HL-60 (cell line): Measurements from ENCODE around the gene GCM1.

Experiments used
- CTCF ChIP-seq: IDR thresholded peaks from one replicate; pipeline ENCODE4 v1.5.1; 2011; ENCODE audit warnings: low read length, control low read depth, inconsistent platforms; ENCODE audit not compliant: insufficient read depth
- GABPA ChIP-seq: IDR thresholded peaks from 2 replicates; pipeline ENCODE4 v1.6.1; 2012; ENCODE audit warnings: low read depth
- POLR2AphosphoS5 ChIP-seq: IDR thresholded peaks from 2 replicates; pipeline ENCODE4 v1.6.1; 2012; ENCODE audit warnings: low read depth
- SPI1 ChIP-seq: IDR thresholded peaks from 2 replicates; pipeline ENCODE4 v1.6.1; 2012; ENCODE audit warnings: low read depth, mild to moderate bottlenecking, borderline replicate concordance
- TF ChIP-seq, protein P1 (sequence below): IDR thresholded peaks from 2 replicates; pipeline ENCODE4 v1.6.1; 2012; ENCODE audit warnings: low read depth; ENCODE audit not compliant: insufficient replicate concordance

- TF ChIP-seq POLR2AphosphoS5 (no peak), CTCF (no peak), GABPA (no peak), SPI1 (no peak)
- TF ChIP-seq, protein P1, sequence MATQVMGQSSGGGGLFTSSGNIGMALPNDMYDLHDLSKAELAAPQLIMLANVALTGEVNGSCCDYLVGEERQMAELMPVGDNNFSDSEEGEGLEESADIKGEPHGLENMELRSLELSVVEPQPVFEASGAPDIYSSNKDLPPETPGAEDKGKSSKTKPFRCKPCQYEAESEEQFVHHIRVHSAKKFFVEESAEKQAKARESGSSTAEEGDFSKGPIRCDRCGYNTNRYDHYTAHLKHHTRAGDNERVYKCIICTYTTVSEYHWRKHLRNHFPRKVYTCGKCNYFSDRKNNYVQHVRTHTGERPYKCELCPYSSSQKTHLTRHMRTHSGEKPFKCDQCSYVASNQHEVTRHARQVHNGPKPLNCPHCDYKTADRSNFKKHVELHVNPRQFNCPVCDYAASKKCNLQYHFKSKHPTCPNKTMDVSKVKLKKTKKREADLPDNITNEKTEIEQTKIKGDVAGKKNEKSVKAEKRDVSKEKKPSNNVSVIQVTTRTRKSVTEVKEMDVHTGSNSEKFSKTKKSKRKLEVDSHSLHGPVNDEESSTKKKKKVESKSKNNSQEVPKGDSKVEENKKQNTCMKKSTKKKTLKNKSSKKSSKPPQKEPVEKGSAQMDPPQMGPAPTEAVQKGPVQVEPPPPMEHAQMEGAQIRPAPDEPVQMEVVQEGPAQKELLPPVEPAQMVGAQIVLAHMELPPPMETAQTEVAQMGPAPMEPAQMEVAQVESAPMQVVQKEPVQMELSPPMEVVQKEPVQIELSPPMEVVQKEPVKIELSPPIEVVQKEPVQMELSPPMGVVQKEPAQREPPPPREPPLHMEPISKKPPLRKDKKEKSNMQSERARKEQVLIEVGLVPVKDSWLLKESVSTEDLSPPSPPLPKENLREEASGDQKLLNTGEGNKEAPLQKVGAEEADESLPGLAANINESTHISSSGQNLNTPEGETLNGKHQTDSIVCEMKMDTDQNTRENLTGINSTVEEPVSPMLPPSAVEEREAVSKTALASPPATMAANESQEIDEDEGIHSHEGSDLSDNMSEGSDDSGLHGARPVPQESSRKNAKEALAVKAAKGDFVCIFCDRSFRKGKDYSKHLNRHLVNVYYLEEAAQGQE = no peak
Observed at GRCh38 chr6:53095716-53096115, 52.9 kb downstream of the GCM1 start.
